Osteoblast (primary cell): ENCODE measurements around the gene MICU2. TPM values are rescaled to one million over a fixed set of nuclear protein-coding genes. Genes with fewer than 3 reads are reported as not detected.
"Not testable (repeated sequence)": the region's sequence is repeated elsewhere in the genome, so short reads cannot be mapped to it uniquely, and the experiment has no call there.

Source experiments
- DNase-seq: peaks from one replicate; pipeline ENCODE4 v3.0.0; 2011; ENCODE audit warnings: low spot score, mixed read lengths; ENCODE audit not compliant: insufficient read length; ENCODE audit errors: missing footprints
- H2AFZ ChIP-seq: 2 replicates; pipeline ENCODE4 v1.6.0; 2011; ENCODE audit warnings: mild to moderate bottlenecking, low read length
- H3K27ac ChIP-seq: 2 replicates; pipeline ENCODE4 v1.5.1; 2011; ENCODE audit warnings: mild to moderate bottlenecking, low read depth, low read length, moderate library complexity
- H3K27me3 ChIP-seq: 2 replicates; pipeline ENCODE4 v1.6.0; 2012; ENCODE audit warnings: mild to moderate bottlenecking, control low read depth, inconsistent platforms, low read length, moderate library complexity; ENCODE audit not compliant: insufficient read depth
- H3K36me3 ChIP-seq: 2 replicates; pipeline ENCODE4 v1.5.1; 2011; ENCODE audit warnings: mild to moderate bottlenecking, low read length, control low read depth, moderate library complexity; ENCODE audit not compliant: insufficient read depth
- H3K4me1 ChIP-seq: 2 replicates; pipeline ENCODE4 v1.5.1; 2011; ENCODE audit warnings: mild to moderate bottlenecking, low read length, control low read depth, moderate library complexity; ENCODE audit not compliant: insufficient read depth
- H3K4me2 ChIP-seq: 2 replicates; pipeline ENCODE4 v1.6.0; 2011; ENCODE audit warnings: mild to moderate bottlenecking, low read length; ENCODE audit not compliant: insufficient read depth
- H3K4me3 ChIP-seq: fragments of 200-600 bp; sonication (generic); 3 replicates; pipeline ENCODE4 v1.5.1; 2012; ENCODE audit warnings: mild to moderate bottlenecking, low read length, inconsistent platforms; ENCODE audit not compliant: insufficient read depth
- H3K79me2 ChIP-seq: 2 replicates; pipeline ENCODE4 v1.6.0; 2012; ENCODE audit warnings: mild to moderate bottlenecking, low read length, control low read depth, inconsistent platforms; ENCODE audit not compliant: insufficient read depth
- H3K9me3 ChIP-seq: 2 replicates; pipeline ENCODE4 v1.5.1; 2011; ENCODE audit warnings: low read depth, low read length, control low read depth
- H4K20me1 ChIP-seq: 2 replicates; pipeline ENCODE4 v1.6.0; 2012; ENCODE audit warnings: mild to moderate bottlenecking, low read length, control low read depth; ENCODE audit not compliant: insufficient read depth
- total RNA-seq: library from RNA; depleted of rRNA; stranded (reverse); fragments of >200 nt; gene quantifications from 2 replicates; pipeline ENCODE4 v1.2.3, GENCODE V29; 2012
- TF ChIP-seq, protein P1 (sequence below): IDR thresholded peaks from 2 replicates; pipeline ENCODE4 v1.5.1; 2011; ENCODE audit warnings: mild to moderate bottlenecking, low read depth, low read length, moderate library complexity; ENCODE audit errors: extremely low read depth

The MICU2 gene
- total RNA-seq, 1 donor: 46.0 TPM

DNA sequence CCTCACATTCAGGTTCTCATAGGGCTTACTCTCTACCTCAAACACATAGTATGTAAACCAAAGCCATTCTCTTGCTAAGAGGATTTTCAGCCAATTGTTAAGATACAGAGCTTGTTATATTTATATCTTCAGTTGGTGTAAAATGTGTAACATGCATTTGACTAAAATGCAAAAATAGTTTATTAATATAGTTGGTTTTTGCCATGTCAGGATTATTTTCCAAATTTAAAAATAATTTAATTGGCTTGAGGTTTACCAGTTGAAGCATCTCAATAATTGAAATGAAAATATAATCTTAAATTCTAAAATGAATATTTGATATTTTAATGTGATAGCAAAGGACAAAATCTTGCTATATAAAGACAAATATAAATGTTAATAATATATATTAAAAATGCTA, 7.2 kb downstream of the MICU2 start:
- H3K4me2 ChIP-seq: no peak overlapping the region
- no peak for DNase-seq
- H3K4me3 ChIP-seq: no peak overlapping the region
- H3K27me3 ChIP-seq: no peaks in the 10 kb centered on the region
- no peaks in the 10 kb centered on the region for H3K36me3 ChIP-seq
- TF ChIP-seq, protein P1, sequence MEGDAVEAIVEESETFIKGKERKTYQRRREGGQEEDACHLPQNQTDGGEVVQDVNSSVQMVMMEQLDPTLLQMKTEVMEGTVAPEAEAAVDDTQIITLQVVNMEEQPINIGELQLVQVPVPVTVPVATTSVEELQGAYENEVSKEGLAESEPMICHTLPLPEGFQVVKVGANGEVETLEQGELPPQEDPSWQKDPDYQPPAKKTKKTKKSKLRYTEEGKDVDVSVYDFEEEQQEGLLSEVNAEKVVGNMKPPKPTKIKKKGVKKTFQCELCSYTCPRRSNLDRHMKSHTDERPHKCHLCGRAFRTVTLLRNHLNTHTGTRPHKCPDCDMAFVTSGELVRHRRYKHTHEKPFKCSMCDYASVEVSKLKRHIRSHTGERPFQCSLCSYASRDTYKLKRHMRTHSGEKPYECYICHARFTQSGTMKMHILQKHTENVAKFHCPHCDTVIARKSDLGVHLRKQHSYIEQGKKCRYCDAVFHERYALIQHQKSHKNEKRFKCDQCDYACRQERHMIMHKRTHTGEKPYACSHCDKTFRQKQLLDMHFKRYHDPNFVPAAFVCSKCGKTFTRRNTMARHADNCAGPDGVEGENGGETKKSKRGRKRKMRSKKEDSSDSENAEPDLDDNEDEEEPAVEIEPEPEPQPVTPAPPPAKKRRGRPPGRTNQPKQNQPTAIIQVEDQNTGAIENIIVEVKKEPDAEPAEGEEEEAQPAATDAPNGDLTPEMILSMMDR: no peak
- H4K20me1 ChIP-seq: peaks cover 28% of the 10 kb centered on the region
- peaks cover 74% of the 10 kb centered on the region for H3K79me2 ChIP-seq
- H2AFZ ChIP-seq: no peak overlapping the region
- no peak overlapping the region for H3K27ac ChIP-seq
- no peaks in the 10 kb centered on the region for H3K4me1 ChIP-seq
- no peaks in the 10 kb centered on the region for H3K9me3 ChIP-seq

DNA sequence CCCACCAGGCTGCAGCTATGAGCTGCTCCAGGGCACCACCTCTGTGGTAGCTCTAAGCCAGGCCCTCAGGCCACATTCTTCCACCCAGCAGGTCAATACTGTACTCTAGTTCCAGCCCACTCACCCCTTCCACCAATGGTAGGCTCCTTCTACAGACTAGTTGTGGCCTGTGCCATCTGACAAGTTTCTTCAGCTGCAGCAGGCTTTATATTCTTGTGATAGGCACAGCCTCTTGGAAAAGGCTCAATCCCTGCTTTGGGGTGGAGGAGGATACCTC, 8.5 kb downstream of the MICU2 start:
- peaks cover 72% of the 10 kb centered on the region for H3K79me2 ChIP-seq
- no peak overlapping the region for H2AFZ ChIP-seq
- no peak for DNase-seq
- H3K27me3 ChIP-seq: no peaks in the 10 kb centered on the region
- H3K27ac ChIP-seq: no peak overlapping the region
- H3K36me3 ChIP-seq: no peaks in the 10 kb centered on the region
- H3K4me2 ChIP-seq: no peak overlapping the region
- H3K9me3 ChIP-seq: no peaks in the 10 kb centered on the region
- peaks cover 4% of the 10 kb centered on the region for H3K4me1 ChIP-seq
- H3K4me3 ChIP-seq: no peak overlapping the region
- TF ChIP-seq, protein P1: no peak
- peaks cover 24% of the 10 kb centered on the region for H4K20me1 ChIP-seq

DNA sequence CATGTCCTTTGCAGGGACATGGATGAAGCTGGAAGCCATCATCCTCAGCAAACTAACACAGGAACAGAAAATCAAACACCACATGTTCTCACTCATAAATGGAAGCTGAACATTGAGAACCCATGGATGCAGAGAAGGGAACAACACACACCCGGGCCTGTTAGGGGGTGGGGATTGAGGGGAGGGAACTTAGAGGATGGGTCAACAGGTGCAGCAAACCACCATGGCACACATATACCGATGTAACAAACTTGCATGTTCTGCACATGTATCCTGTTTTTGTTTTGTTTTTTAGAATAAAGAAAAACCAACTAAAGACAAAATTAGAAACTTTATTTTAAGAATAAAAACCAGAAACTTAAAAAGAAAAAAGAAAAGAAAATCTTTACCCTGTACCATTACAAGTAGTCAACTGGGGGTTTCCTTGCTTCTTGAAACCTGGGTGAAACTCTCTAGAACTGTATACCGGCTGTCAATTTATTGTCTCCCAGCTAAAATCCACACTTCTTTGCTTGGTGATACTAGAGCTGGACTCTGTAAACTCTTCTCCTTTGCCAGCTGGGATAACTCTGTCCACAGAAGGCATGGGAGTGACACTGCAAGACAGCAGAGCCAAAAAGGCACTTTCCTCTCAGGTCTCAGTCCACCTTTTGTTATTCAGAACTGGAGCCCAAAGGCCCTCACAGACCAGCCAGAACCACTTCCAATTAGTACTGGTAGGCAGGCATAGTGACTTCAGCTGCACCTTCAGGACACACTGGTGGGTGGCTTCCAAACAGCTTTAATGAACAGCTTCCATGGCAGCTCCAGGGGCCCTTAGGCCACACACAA, 9.0 kb downstream of the MICU2 start:
- no peaks in the 10 kb centered on the region for H3K27me3 ChIP-seq
- peaks cover 24% of the 10 kb centered on the region for H4K20me1 ChIP-seq
- TF ChIP-seq, protein P1: no peak

DNA sequence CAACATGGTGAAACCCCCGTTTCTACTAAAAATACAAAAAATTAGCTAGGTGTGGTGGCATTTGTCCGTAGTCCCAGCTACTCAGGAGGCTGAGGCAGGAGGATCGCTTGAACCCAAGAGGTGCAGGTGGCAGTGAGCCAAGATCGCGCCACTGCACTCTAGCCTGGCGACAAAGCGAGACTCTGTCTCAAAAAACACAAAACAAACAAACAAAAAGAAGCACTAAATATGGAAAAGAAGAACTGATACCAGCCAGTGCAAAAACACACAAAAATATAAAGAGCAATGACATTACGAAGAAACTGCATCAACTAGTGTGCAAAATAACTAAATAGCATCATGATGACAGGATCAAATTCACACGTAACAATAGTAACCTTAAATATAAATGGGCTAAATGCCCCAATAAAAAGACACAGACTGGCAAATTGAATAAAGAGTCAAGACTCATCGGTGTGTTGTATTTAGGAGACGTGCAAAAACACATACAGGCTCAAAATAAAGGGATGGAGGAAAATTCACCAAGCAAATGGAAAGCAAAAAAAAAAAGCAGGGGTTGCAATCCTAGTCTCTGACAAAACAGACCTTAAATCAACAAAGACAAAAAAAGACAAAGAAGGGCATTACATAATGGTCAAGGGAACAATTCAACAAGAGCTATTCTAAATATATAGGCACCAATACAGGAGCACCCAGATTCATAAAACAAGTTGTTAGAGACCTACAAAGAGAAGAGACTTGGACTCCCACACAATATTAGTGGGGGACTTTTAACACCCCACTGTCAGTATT, 13.1 kb downstream of the MICU2 start:
- not testable (repeated sequence) for H3K4me3 ChIP-seq, H2AFZ ChIP-seq, DNase-seq, H3K9me3 ChIP-seq, H3K4me2 ChIP-seq, H3K36me3 ChIP-seq, H3K27ac ChIP-seq, H3K27me3 ChIP-seq
- peaks cover 23% of the 10 kb centered on the region for H3K4me1 ChIP-seq
- peaks cover 59% of the 10 kb centered on the region for H3K79me2 ChIP-seq
- H4K20me1 ChIP-seq: peaks cover 34% of the 10 kb centered on the region

More for the DNA sequence above, 9.0 kb downstream of the MICU2 start:
- DNase-seq: no peak
- no peak overlapping the region for H3K27ac ChIP-seq
- no peak overlapping the region for H3K4me3 ChIP-seq
- H2AFZ ChIP-seq: no peak overlapping the region
- H3K4me1 ChIP-seq: peaks cover 5% of the 10 kb centered on the region
- no peak overlapping the region for H3K4me2 ChIP-seq
- H3K79me2 ChIP-seq: peaks cover 67% of the 10 kb centered on the region
- H3K36me3 ChIP-seq: no peaks in the 10 kb centered on the region
- H3K9me3 ChIP-seq: no peaks in the 10 kb centered on the region
